MCF 10A (cell line): ENCODE measurements around the gene CRBN. TPM values are rescaled to one million over a fixed set of nuclear protein-coding genes. Genes with fewer than 3 reads are reported as not detected.

Experiments
- BruUV-seq: library from RNA; stranded (reverse); fragments of 400-500 nt; replicated peaks from 2 replicates; lab custom pipeline; 2021; lab: Mats Ljungman, UMichigan
- CTCF ChIA-PET: fragments of 300-600 bp; sonication (Branson Sonifier 250); formaldehyde crosslinking; extraction: SDS; loops from one replicate; lab custom pipeline; 2021; ENCODE audit warnings: antibody characterized with exemption, inconsistent platforms; lab: Yijun Ruan, JAX
- POLR2A ChIA-PET: fragments of 300-600, 350-650 bp; sonication (Branson Sonifier 250); formaldehyde crosslinking; extraction: SDS; loops from one replicate; lab custom pipeline; 2020; ENCODE audit warnings: antibody characterized with exemption, inconsistent platforms; lab: Yijun Ruan, JAX
- DNase-seq: peaks from one replicate; pipeline ENCODE4 v3.0.0-alpha.2; 2018; ENCODE audit not compliant: unreplicated experiment
- H3K27ac Mint-ChIP-seq: one replicate; pipeline ENCODE4 v1.8.0; 2022; ENCODE audit warnings: mild to moderate bottlenecking, low read depth, mixed read lengths; ENCODE audit not compliant: unreplicated experiment
- H3K27me3 Mint-ChIP-seq: one replicate; pipeline ENCODE4 v1.8.0; 2022; ENCODE audit warnings: mixed read lengths; ENCODE audit not compliant: insufficient read depth, unreplicated experiment
- H3K36me3 Mint-ChIP-seq: one replicate; pipeline ENCODE4 v1.8.0; 2022; ENCODE audit warnings: mild to moderate bottlenecking, moderate library complexity, mixed read lengths; ENCODE audit not compliant: insufficient read depth, unreplicated experiment
- H3K4me1 Mint-ChIP-seq: one replicate; pipeline ENCODE4 v1.8.0; 2022; ENCODE audit warnings: mixed read lengths; ENCODE audit not compliant: insufficient read depth, unreplicated experiment
- H3K4me3 Mint-ChIP-seq: one replicate; pipeline ENCODE4 v1.8.0; 2022; ENCODE audit warnings: mild to moderate bottlenecking, moderate library complexity, mixed read lengths; ENCODE audit not compliant: unreplicated experiment
- H3K9me3 Mint-ChIP-seq: one replicate; pipeline ENCODE4 v1.8.0; 2022; ENCODE audit warnings: mixed read lengths; ENCODE audit not compliant: unreplicated experiment
- CTCF ChIP-seq: fragments of 200-600 bp; IDR thresholded peaks from one replicate; pipeline ENCODE4 v1.8.0; 2022; ENCODE audit warnings: antibody characterized with exemption, mild to moderate bottlenecking; ENCODE audit not compliant: unreplicated experiment
- intact Hi-C: fragments of 100-400 bp; cut with micrococcal nuclease; formaldehyde crosslinking; loops from 2 replicates; pipeline ENCODE4 v1.14.1; 2022
- total RNA-seq: library from RNA; stranded (reverse); gene quantifications from 2 replicates; pipeline ENCODE4 v1.2.3, GENCODE V29; 2022

Gene CRBN
- total RNA-seq, 1 experiment from 2014 or later, result 23.0 TPM

GRCh38 chr3:3110299-3110630 is 69.2 kb downstream of the CRBN start, which contains the start of gene IL5RA:
Gene IL5RA (minus strand): TSS chr3:3110374. CDS start chr3:3104984, 5,390 bp downstream.
- ChIA-PET CTCF (interaction anchor here (0.5 to 0.8 kb wide), 2 partner anchors 43 to 245 kb away, joined by 3 to 4 read pairs; no protein-coding TSS in a partner anchor), POLR2A (interaction anchor here (1.6 kb wide), 1 partner anchor 16 kb away, joined by 3 read pairs; the partner anchor contains the start of gene TRNT1)
- H3K27me3 Mint-ChIP-seq, result peaks cover 7% of the 10 kb centered on the region
- H3K9me3 Mint-ChIP-seq, result no peaks in the 10 kb centered on the region
- BruUV-seq, result no TSS peak
- H3K36me3 Mint-ChIP-seq, result no peaks in the 10 kb centered on the region
- no peak within 1 kb of the TSS for H3K27ac Mint-ChIP-seq
- no peak for TF ChIP-seq CTCF
- no peak for DNase-seq
- no peaks in the 10 kb centered on the region for H3K4me1 Mint-ChIP-seq
- H3K4me3 Mint-ChIP-seq, result no peak within 1 kb of the TSS
- intact Hi-C loops, result no loop called here

DNA sequence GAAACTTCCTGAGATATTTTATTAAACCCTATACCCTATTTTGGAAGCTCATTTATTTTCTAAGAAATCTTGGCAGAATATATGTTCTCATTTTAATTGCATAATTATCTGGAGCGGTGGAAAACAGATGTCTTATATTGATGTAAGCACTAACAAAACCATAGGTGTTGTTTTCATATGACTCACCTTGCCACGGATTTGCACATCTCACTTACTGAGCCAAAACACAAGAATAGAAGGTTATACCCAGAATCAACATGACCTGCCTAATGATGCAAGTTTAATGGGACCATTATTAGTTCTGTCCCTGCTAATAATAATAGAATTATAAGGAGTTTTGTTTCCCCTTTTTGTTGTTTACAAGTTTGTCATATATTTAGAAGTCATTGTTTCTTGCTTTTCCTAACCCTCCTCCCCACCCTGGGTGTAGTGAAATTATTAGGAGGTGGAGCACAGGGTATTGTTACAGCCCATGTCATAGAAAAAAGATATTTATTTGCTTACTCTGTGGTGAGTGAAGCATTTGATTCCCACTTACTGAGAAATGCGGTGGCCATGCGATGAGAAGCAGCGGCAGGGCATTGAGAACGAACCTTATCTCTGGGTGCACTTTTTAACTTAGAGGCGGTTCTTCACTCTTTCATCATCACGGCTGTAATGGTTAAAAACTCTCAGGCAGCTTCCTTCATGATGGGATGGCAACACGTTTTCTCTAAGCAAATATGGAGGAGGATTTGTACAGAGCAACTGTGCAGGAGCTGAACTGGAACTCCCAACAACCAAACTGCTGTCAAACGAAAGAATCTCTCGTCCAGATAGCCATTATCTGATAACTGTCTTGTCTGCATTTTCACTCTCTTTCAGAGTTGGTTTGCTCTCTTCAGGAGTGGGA is 69.8 kb downstream of the CRBN start:
- H3K27me3 Mint-ChIP-seq, result peaks cover 13% of the 10 kb centered on the region
- BruUV-seq, result no TSS peak
- no peak overlapping the region for H3K4me3 Mint-ChIP-seq
- POLR2A ChIA-PET, result interaction anchor here (1.6 kb wide), 1 partner anchor 17 kb away, joined by 3 read pairs; the partner anchor contains the start of gene TRNT1
- TF ChIP-seq CTCF, result no peak
- no peaks in the 10 kb centered on the region for H3K4me1 Mint-ChIP-seq
- H3K9me3 Mint-ChIP-seq, result no peaks in the 10 kb centered on the region
- no peaks in the 10 kb centered on the region for H3K36me3 Mint-ChIP-seq
- H3K27ac Mint-ChIP-seq, result no peak overlapping the region
- CTCF ChIA-PET, result interaction anchor here (0.8 kb wide), 1 partner anchor 42 kb away, joined by 3 read pairs; no protein-coding TSS in a partner anchor
- peak; percentile 45 for DNase-seq
- intact Hi-C loops, result no loop called here

DNA sequence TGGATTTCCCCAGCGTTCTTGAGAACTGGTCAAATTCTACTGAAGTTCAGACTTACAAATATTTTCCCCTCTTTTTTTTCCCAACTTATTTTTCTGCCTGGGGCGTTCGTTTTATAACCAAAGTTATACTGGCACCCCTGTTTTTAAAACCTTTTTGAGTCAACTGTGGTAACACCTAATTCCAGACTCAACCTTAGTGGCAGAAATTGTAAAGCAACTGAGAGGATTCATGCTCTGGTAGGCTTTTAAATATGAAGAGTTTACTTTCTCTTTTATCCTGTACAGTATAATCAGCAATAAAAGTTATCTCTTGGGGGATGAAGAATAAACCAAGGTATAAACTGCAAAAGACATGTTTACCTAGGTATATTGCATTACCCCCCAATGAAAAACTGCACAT is 71.6 kb downstream of the CRBN start:
- no peaks in the 10 kb centered on the region for H3K4me1 Mint-ChIP-seq
- no TSS peak for BruUV-seq
- H3K4me3 Mint-ChIP-seq, result no peak overlapping the region
- no peaks in the 10 kb centered on the region for H3K36me3 Mint-ChIP-seq
- no peak for DNase-seq
- no peaks in the 10 kb centered on the region for H3K9me3 Mint-ChIP-seq
- no peak for TF ChIP-seq CTCF
- H3K27me3 Mint-ChIP-seq, result peaks cover 15% of the 10 kb centered on the region
- POLR2A ChIA-PET, result interaction anchor here (1.6 kb wide), 1 partner anchor 12 kb away, joined by 3 read pairs; no protein-coding TSS in a partner anchor
- intact Hi-C loops, result no loop called here
- no peak overlapping the region for H3K27ac Mint-ChIP-seq
- CTCF ChIA-PET, result no interaction called here

- no TSS peak for BruUV-seq
- intact Hi-C loops, result no loop called here
- H3K36me3 Mint-ChIP-seq, result no peaks in the 10 kb centered on the region
- H3K9me3 Mint-ChIP-seq, result no peaks in the 10 kb centered on the region
- ChIA-PET CTCF (interaction anchor here (0.6 kb wide), 1 partner anchor 39 kb away, joined by 3 read pairs; no protein-coding TSS in a partner anchor), POLR2A (interaction anchor here (1.1 to 1.6 kb wide), 2 partner anchors 12 to 13 kb away, joined by 3 read pairs; no protein-coding TSS in a partner anchor)
- no peak overlapping the region for H3K4me3 Mint-ChIP-seq
- DNase-seq, result no peak
- no peak for TF ChIP-seq CTCF
- H3K27ac Mint-ChIP-seq, result no peak overlapping the region
- H3K4me1 Mint-ChIP-seq, result no peaks in the 10 kb centered on the region
- peaks cover 15% of the 10 kb centered on the region for H3K27me3 Mint-ChIP-seq
These were observed 72.3 kb downstream of the CRBN start for GRCh38 chr3:3107181-3107580.
